ENCODE data around the gene OSM. TPM values are rescaled to one million over a fixed set of nuclear protein-coding genes. Genes with fewer than 3 reads are reported as not detected.

Gene OSM
- total and polyA plus RNA-seq, 4 donors, result 0.09 to 0.84 (median 0.25) TPM; not detected in 1

GRCh38 chr22:30230330-30230729 is 36.3 kb downstream of the OSM start:
- WGBS, result 78% methylated on average over 3 of the region's 3 CpGs

GRCh38 chr22:30228509-30229359 is 37.9 kb downstream of the OSM start:
- Histone ChIP-seq H3K4me1 (ENCODE audit: control insufficient read depth in 4 of 4, insufficient read depth in 4 of 4, low read length in 3 of 4) (no peaks in the 10 kb centered on the region), H3K9me3 (ENCODE audit: control insufficient read depth in 4 of 4, low read length in 3 of 4) (no peaks in the 10 kb centered on the region), H3K36me3 (ENCODE audit: control insufficient read depth in 4 of 4, insufficient read depth in 3 of 4, low read depth in 1 of 4, low read length in 3 of 4) (no peaks in the 10 kb centered on the region), H3K9ac (ENCODE audit: low read depth in 1 of 2, low read length in 2 of 2) (no peak overlapping the region), H3K27me3 (ENCODE audit: control insufficient read depth in 4 of 4, insufficient read depth in 4 of 4, low read length in 3 of 4) (peaks cover 0 to 3% (median 0%) of the 10 kb centered on the region in 4 donors), H3K27ac (ENCODE audit: low read depth in 1 of 2, low read length in 2 of 2) (no peak overlapping the region), H3K4me3 (ENCODE audit: low read depth in 1 of 3, low read length in 3 of 3) (no peak overlapping the region)
- WGBS, result 63% methylated on average over 21 of the region's 21 CpGs
- DNase-seq (ENCODE audit: low spot score), result no peak
- TF ChIP-seq RAD21 (IDR thresholded peaks at IDR 0.05) (no peak), NR2F2 (IDR thresholded peaks at IDR 0.05) (peak; percentile 37)

More at GRCh38 chr22:30230330-30230729, 36.3 kb downstream of the OSM start:
- H3K9ac ChIP-seq (ENCODE audit: low read depth in 1 of 2, low read length in 2 of 2), result no peak overlapping the region
- TF ChIP-seq JUND (IDR thresholded peaks at IDR 0.05), result no peak
- TF ChIP-seq FOXA1 (IDR thresholded peaks at IDR 0.05), result no peak
- no peak for TF ChIP-seq RAD21 (IDR thresholded peaks at IDR 0.05)
- TF ChIP-seq, protein P1, sequence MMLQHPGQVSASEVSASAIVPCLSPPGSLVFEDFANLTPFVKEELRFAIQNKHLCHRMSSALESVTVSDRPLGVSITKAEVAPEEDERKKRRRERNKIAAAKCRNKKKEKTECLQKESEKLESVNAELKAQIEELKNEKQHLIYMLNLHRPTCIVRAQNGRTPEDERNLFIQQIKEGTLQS (IDR thresholded peaks at IDR 0.05), result no peak
- no peak for TF ChIP-seq YY1 (IDR thresholded peaks at IDR 0.05)
- no peak for TF ChIP-seq ZBTB33 (IDR thresholded peaks at IDR 0.05)
- no peaks in the 10 kb centered on the region for H3K9me3 ChIP-seq (ENCODE audit: control insufficient read depth in 4 of 4, low read length in 3 of 4)
- H3K27ac ChIP-seq (ENCODE audit: low read depth in 1 of 2, low read length in 2 of 2), result no peak overlapping the region
- H3K4me3 ChIP-seq (ENCODE audit: low read depth in 1 of 3, low read length in 3 of 3), result no peak overlapping the region
- no peaks in the 10 kb centered on the region for H3K36me3 ChIP-seq (ENCODE audit: control insufficient read depth in 4 of 4, insufficient read depth in 3 of 4, low read depth in 1 of 4, low read length in 3 of 4)
- H3K4me1 ChIP-seq (ENCODE audit: control insufficient read depth in 4 of 4, insufficient read depth in 4 of 4, low read length in 3 of 4), result no peaks in the 10 kb centered on the region
- no peak for DNase-seq (ENCODE audit: low spot score)
- peaks cover 0 to 3% (median 0%) of the 10 kb centered on the region in 4 donors for H3K27me3 ChIP-seq (ENCODE audit: control insufficient read depth in 4 of 4, insufficient read depth in 4 of 4, low read length in 3 of 4)

DNA sequence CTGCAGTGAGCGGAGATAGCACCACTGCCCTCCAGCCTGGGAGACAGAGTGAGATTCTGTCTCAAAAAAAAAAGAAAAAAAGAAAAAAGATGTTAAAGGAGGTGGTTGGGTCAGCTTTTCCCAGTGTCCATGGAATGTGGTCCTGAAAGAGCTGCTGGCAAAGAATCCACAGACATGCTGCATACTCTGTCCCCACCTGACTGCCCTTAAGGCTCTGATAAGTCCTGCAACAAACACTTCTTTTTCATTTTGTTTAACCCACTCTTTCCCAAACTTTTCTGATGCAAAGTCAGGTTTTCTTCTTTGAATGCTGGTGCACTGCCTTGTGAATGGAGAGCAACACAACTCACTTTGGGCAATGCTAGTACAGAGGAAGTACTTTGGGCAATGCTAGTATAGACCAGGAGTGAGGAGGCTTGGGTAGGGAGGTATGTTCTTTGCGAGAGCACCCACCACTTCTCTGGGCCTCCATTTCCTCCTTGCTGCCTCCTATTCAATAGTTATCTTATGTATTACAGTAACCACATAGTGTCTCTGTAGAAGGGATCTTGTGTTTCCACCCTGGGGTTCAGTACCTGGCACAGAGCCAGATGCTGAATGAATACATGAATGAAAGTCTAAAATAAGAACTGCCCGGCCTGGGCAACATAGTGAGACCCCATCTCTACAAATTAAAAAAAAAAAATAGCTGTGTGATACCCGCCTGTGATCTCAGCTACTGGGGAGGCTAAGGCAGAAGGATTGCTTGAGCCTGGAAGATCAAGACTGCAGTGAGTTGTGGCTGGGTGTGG is 39.0 kb downstream of the OSM start:
- Histone ChIP-seq H3K27ac (ENCODE audit: low read depth in 1 of 2, low read length in 2 of 2) (no peak overlapping the region), H3K9me3 (ENCODE audit: control insufficient read depth in 4 of 4, low read length in 3 of 4) (no peaks in the 10 kb centered on the region), H3K27me3 (ENCODE audit: control insufficient read depth in 4 of 4, insufficient read depth in 4 of 4, low read length in 3 of 4) (peaks cover 0 to 3% (median 0%) of the 10 kb centered on the region in 4 donors), H3K4me1 (ENCODE audit: control insufficient read depth in 4 of 4, insufficient read depth in 4 of 4, low read length in 3 of 4) (no peaks in the 10 kb centered on the region), H3K9ac (ENCODE audit: low read depth in 1 of 2, low read length in 2 of 2) (no peak overlapping the region), H3K36me3 (ENCODE audit: control insufficient read depth in 4 of 4, insufficient read depth in 3 of 4, low read depth in 1 of 4, low read length in 3 of 4) (no peaks in the 10 kb centered on the region), H3K4me3 (ENCODE audit: low read depth in 1 of 3, low read length in 3 of 3) (no peak overlapping the region)
- WGBS, result 87% methylated on average over 4 of the region's 4 CpGs
- TF ChIP-seq, protein P2, sequence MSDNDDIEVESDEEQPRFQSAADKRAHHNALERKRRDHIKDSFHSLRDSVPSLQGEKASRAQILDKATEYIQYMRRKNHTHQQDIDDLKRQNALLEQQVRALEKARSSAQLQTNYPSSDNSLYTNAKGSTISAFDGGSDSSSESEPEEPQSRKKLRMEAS (IDR thresholded peaks at IDR 0.05), result no peak
- no peak for TF ChIP-seq FOXA1 (IDR thresholded peaks at IDR 0.05)
- no peak for TF ChIP-seq HNF4A (conservative IDR thresholded peaks at IDR 0.05)
- no peak for TF ChIP-seq HNF4G (IDR thresholded peaks at IDR 0.05)
- TF ChIP-seq TAF1 (conservative IDR thresholded peaks at IDR 0.05), result no peak
- TF ChIP-seq CTCF (IDR thresholded peaks at IDR 0.05; ENCODE audit: low read depth, low read length, missing input control), result no peak
- no peak for TF ChIP-seq RXRA (IDR thresholded peaks at IDR 0.05)
- TF ChIP-seq, protein P1 (IDR thresholded peaks at IDR 0.05), result no peak
- TF ChIP-seq SP1 (IDR thresholded peaks at IDR 0.05), result no peak
- TF ChIP-seq ZBTB33 (IDR thresholded peaks at IDR 0.05), result no peak
- TF ChIP-seq GABPA (IDR thresholded peaks at IDR 0.05 in 1 of 2, conservative IDR thresholded peaks at IDR 0.05 in 1 of 2), result no peak
- DNase-seq (ENCODE audit: low spot score), result no peak

Measured in liver (tissue), 9 donors.